ENCODE measurements around the gene JKAMP.

DNA sequence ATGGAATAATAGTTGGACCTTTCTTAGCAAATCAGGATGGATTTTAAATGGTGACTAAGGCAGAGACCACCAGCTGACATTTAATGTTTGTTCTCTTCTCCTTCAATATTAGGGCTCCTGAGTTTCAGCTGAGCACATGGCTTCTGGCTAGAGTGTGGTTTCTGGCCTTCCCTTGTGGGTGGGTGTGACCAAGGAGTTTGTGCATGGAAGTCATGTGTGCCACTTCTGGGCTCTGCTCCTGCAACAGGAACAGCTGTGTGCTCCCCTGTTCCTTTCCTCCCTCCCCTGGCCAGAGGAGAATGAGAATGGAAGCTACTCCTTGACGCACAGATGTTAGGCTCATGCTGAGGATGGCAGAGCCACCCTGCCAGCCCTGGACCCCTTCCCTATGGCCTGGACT lies 48.1 kb downstream of the JKAMP start:
- TF ChIP-seq POLR2A (IDR thresholded peaks at IDR 0.05) = no peak
- TF ChIP-seq, protein P1, sequence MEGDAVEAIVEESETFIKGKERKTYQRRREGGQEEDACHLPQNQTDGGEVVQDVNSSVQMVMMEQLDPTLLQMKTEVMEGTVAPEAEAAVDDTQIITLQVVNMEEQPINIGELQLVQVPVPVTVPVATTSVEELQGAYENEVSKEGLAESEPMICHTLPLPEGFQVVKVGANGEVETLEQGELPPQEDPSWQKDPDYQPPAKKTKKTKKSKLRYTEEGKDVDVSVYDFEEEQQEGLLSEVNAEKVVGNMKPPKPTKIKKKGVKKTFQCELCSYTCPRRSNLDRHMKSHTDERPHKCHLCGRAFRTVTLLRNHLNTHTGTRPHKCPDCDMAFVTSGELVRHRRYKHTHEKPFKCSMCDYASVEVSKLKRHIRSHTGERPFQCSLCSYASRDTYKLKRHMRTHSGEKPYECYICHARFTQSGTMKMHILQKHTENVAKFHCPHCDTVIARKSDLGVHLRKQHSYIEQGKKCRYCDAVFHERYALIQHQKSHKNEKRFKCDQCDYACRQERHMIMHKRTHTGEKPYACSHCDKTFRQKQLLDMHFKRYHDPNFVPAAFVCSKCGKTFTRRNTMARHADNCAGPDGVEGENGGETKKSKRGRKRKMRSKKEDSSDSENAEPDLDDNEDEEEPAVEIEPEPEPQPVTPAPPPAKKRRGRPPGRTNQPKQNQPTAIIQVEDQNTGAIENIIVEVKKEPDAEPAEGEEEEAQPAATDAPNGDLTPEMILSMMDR (IDR thresholded peaks at IDR 0.05) = no peak
